SU-DHL-6 (cell line): Measurements from ENCODE around the gene CENPF.
A peak's percentile ranks its signal among the peaks of the same experiment; 100 is the strongest.
"Not testable (repeated sequence)": the region's sequence is repeated elsewhere in the genome, so short reads cannot be mapped to it uniquely, and the experiment has no call there.

Source experiments
- H2AFZ ChIP-seq: fragments of 200-600 bp; sonication (generic); 2 replicates; pipeline ENCODE4 v1.6.1; 2014; ENCODE audit warnings: low read depth, mild to moderate bottlenecking, moderate library complexity, mixed read lengths, antibody characterized with exemption, low read length; ENCODE audit not compliant: severe bottlenecking
- H3F3A ChIP-seq: fragments of 200-600 bp; shearing (Covaris generic); 2 replicates; pipeline ENCODE4 v1.6.0; 2016; ENCODE audit warnings: antibody characterized with exemption, mild to moderate bottlenecking; ENCODE audit not compliant: insufficient read depth
- H3K27ac ChIP-seq: fragments of 200-600 bp; sonication (generic); 2 replicates; pipeline ENCODE4 v1.5.1; 2016; ENCODE audit warnings: low read depth, mild to moderate bottlenecking, low read length, moderate library complexity, mixed read lengths
- H3K27me3 ChIP-seq: fragments of 200-600 bp; sonication (generic), shearing (Covaris generic); 2 replicates; pipeline ENCODE4 v1.6.0; 2014; ENCODE audit warnings: mild to moderate bottlenecking, low read length
- H3K36me3 ChIP-seq: fragments of 200-600 bp; sonication (generic); 2 replicates; pipeline ENCODE4 v1.6.1; 2014; ENCODE audit warnings: mild to moderate bottlenecking, low read length, mixed read lengths
- H3K4me2 ChIP-seq: fragments of 300-600, 200-600 bp; shearing (Covaris generic), sonication (generic); 2 replicates; pipeline ENCODE4 v1.6.0; 2014; ENCODE audit warnings: low read length, low read depth, mild to moderate bottlenecking; ENCODE audit not compliant: poor library complexity, severe bottlenecking
- H3K4me3 ChIP-seq: fragments of 200-600 bp; sonication (generic); 2 replicates; pipeline ENCODE4 v1.5.1; 2014; ENCODE audit warnings: antibody characterized with exemption, low read length, mild to moderate bottlenecking, mixed read lengths; ENCODE audit not compliant: insufficient read depth, poor library complexity, severe bottlenecking
- H3K79me2 ChIP-seq: fragments of 200-600 bp; sonication (generic); 2 replicates; pipeline ENCODE4 v1.6.1; 2014; ENCODE audit warnings: mild to moderate bottlenecking, low read length, moderate library complexity; ENCODE audit not compliant: insufficient read depth
- H3K9ac ChIP-seq: fragments of 200-600 bp; sonication (generic); 2 replicates; pipeline ENCODE4 v1.7.0; 2014; ENCODE audit warnings: mild to moderate bottlenecking, low read length
- H3K9me2 ChIP-seq: fragments of 200-600 bp; sonication (generic); replicated peaks from 2 replicates; pipeline ENCODE4 v1.6.1; 2014; ENCODE audit warnings: low read length; ENCODE audit not compliant: insufficient read depth
- H3K9me3 ChIP-seq: fragments of 200-600 bp; sonication (generic); 2 replicates; pipeline ENCODE4 v1.6.1; 2014; ENCODE audit warnings: low read length, mixed read lengths; ENCODE audit not compliant: insufficient read depth
- H4K20me1 ChIP-seq: fragments of 200-600 bp; sonication (generic); 2 replicates; pipeline ENCODE4 v1.6.1; 2014; ENCODE audit warnings: low read depth, mild to moderate bottlenecking, antibody characterized with exemption, low read length, moderate library complexity, mixed read lengths
- CTCF ChIP-seq: fragments of 200-600 bp; sonication (generic); IDR thresholded peaks from one replicate; pipeline ENCODE4 v1.5.1; 2017; ENCODE audit warnings: antibody characterized with exemption, mild to moderate bottlenecking, low read length, moderate library complexity; ENCODE audit not compliant: insufficient read depth, poor library complexity, severe bottlenecking
- EZH2phosphoT487 ChIP-seq: fragments of 200-600 bp; sonication (generic), shearing (Covaris generic); conservative IDR thresholded peaks from 2 replicates; pipeline ENCODE4 v1.6.1; 2018; ENCODE audit warnings: mild to moderate bottlenecking, antibody characterized with exemption, low read length, moderate library complexity, mixed read lengths

CENPF gene

GRCh38 chr1:214590696-214591095, 12.3 kb upstream of the CENPF start:
- no peaks in the 10 kb centered on the region for H3K9me2 ChIP-seq

GRCh38 chr1:214591918-214592317, 11.1 kb upstream of the CENPF start:
- not testable (repeated sequence) for H3K4me3 ChIP-seq, H2AFZ ChIP-seq, H3K79me2 ChIP-seq, H3K27me3 ChIP-seq, H3K9me2 ChIP-seq, H3F3A ChIP-seq, H3K27ac ChIP-seq, H3K9ac ChIP-seq, H3K9me3 ChIP-seq, H4K20me1 ChIP-seq, H3K4me2 ChIP-seq, H3K36me3 ChIP-seq

More at GRCh38 chr1:214590696-214591095, 12.3 kb upstream of the CENPF start:
- Histone ChIP-seq H3K36me3 (no peaks in the 10 kb centered on the region), H2AFZ (no peak overlapping the region), H3K79me2 (no peaks in the 10 kb centered on the region), H3K27me3 (no peaks in the 10 kb centered on the region), H3K4me3 (no peak overlapping the region), H3K9ac (no peak overlapping the region), H3F3A (no peaks in the 10 kb centered on the region), H4K20me1 (no peaks in the 10 kb centered on the region), H3K4me2 (no peak overlapping the region), H3K27ac (no peak overlapping the region), H3K9me3 (no peaks in the 10 kb centered on the region)
- TF ChIP-seq EZH2phosphoT487 = no peak
- TF ChIP-seq CTCF = no peak

GRCh38 chr1:214593158-214593557, 9.8 kb upstream of the CENPF start:
- no peak for TF ChIP-seq EZH2phosphoT487
- no peak for TF ChIP-seq CTCF
- Histone ChIP-seq H3K27ac (no peak overlapping the region), H3K36me3 (no peaks in the 10 kb centered on the region), H3K9me3 (no peaks in the 10 kb centered on the region), H3K4me2 (no peak overlapping the region), H3F3A (no peaks in the 10 kb centered on the region), H3K4me3 (no peak overlapping the region), H3K9ac (no peak overlapping the region), H4K20me1 (no peaks in the 10 kb centered on the region), H3K27me3 (no peaks in the 10 kb centered on the region), H3K9me2 (no peaks in the 10 kb centered on the region), H3K79me2 (no peaks in the 10 kb centered on the region), H2AFZ (no peak overlapping the region)

GRCh38 chr1:214603819-214604252, 841 bp downstream of the CENPF start:
- Histone ChIP-seq H3K9ac (peak overlapping the region; percentile 94), H2AFZ (no peak overlapping the region), H3K36me3 (no peaks in the 10 kb centered on the region)

More at GRCh38 chr1:214603819-214604252, 841 bp downstream of the CENPF start:
- peaks cover 13% of the 10 kb centered on the region; the same call in 1 of the 2 replicates for H3F3A ChIP-seq
- TF ChIP-seq CTCF = no peak
- H3K9me2 ChIP-seq = 0 out of 2 replicates have a peak, but pooled peaks cover 3% of the 10 kb centered on the region
- H3K4me3 ChIP-seq = peak overlapping the region; percentile 69
- H3K27ac ChIP-seq = peak overlapping the region; percentile 72
- H3K79me2 ChIP-seq = peaks cover 38% of the 10 kb centered on the region
- H4K20me1 ChIP-seq = no peaks in the 10 kb centered on the region
- no peaks in the 10 kb centered on the region for H3K9me3 ChIP-seq
- H3K4me2 ChIP-seq = peak overlapping the region; percentile 74
- H3K27me3 ChIP-seq = no peaks in the 10 kb centered on the region
